Stimulated activated CD8-positive, alpha-beta memory T cell treated with anti-CD3 and anti-CD28 coated beads, Interleukin-4, amount 100 ng/mL, for 1 hour (primary cell): ENCODE measurements around the gene GDF3.

Source experiments
- DNase-seq, 2 donors: peaks; one replicate each; pipeline ENCODE4 v3.0.0-alpha.2; 2020; ENCODE audit warnings: low read depth in 2 of 2, low spot score in 1 of 2

The GDF3 gene

GRCh38 chr12:7668171-7668570, 27.4 kb downstream of the GDF3 start:
- DNase-seq = no peak

GRCh38 chr12:7667125-7667524, 28.4 kb downstream of the GDF3 start:
- DNase-seq = no peak

GRCh38 chr12:7666595-7666994, 29.0 kb downstream of the GDF3 start:
- no peak for DNase-seq

- DNase-seq = no peak
Observed at GRCh38 chr12:7661741-7662140, 33.8 kb downstream of the GDF3 start.

- DNase-seq = no peak
Observed at GRCh38 chr12:7656121-7656520, 39.5 kb downstream of the GDF3 start.

- DNase-seq = no peak
Observed at GRCh38 chr12:7650091-7650490, 45.5 kb downstream of the GDF3 start.

GRCh38 chr12:7647071-7647470, 48.5 kb downstream of the GDF3 start:
- no peak for DNase-seq

GRCh38 chr12:7646178-7646475, 49.4 kb downstream of the GDF3 start:
- DNase-seq = no peak

- DNase-seq = no peak
Observed at GRCh38 chr12:7645395-7646177, 50.0 kb downstream of the GDF3 start.

- DNase-seq = no peak
Observed at GRCh38 chr12:7642876-7643309, 52.7 kb downstream of the GDF3 start.

GRCh38 chr12:7642287-7642686, 53.3 kb downstream of the GDF3 start:
- DNase-seq = no peak

- DNase-seq = peak; percentile 9 to 19
Observed at GRCh38 chr12:7640123-7640995, 55.2 kb downstream of the GDF3 start.
